HEK293T (cell line): ENCODE data around the gene ABTB1.

Experiments used
- CTCF ChIA-PET: fragments of 350-600 bp; formaldehyde crosslinking; extraction: SDS; loops from one replicate; lab custom pipeline; 2021; ENCODE audit warnings: antibody characterized with exemption, inconsistent platforms; lab: Yijun Ruan, JAX
- POLR2A ChIA-PET: fragments of 350-600 bp; formaldehyde crosslinking; extraction: SDS; loops from one replicate; lab custom pipeline; 2020; ENCODE audit warnings: antibody characterized with exemption, inconsistent platforms; lab: Yijun Ruan, JAX
- DNase-seq: peaks from one replicate; pipeline ENCODE4 v3.0.0; 2012; ENCODE audit warnings: mixed read lengths; ENCODE audit errors: extremely low spot score
- ARNT ChIP-seq: fragments of 450-650 bp; IDR thresholded peaks from 2 replicates; pipeline ENCODE4 v1.6.1; 2017; ENCODE audit warnings: mild to moderate bottlenecking
- BHLHE40 ChIP-seq: fragments of 450-650 bp; IDR thresholded peaks from 2 replicates; pipeline ENCODE4 v1.6.1; 2016; ENCODE audit warnings: mild to moderate bottlenecking, moderate library complexity, borderline replicate concordance
- CTBP1 ChIP-seq: fragments of 450-650 bp; IDR thresholded peaks from 2 replicates; pipeline ENCODE4 v1.6.1; 2016; ENCODE audit warnings: borderline replicate concordance
- ELF4 ChIP-seq: fragments of 450-650 bp; IDR thresholded peaks from 2 replicates; pipeline ENCODE4 v1.6.1; 2017; ENCODE audit warnings: antibody characterized with exemption
- FOXA1 ChIP-seq: fragments of 450-650 bp; IDR thresholded peaks from 2 replicates; pipeline ENCODE4 v1.6.1; 2016; ENCODE audit warnings: mild to moderate bottlenecking
- FOXK2 ChIP-seq: fragments of 450-650 bp; IDR thresholded peaks from 2 replicates; pipeline ENCODE4 v1.6.1; 2016; ENCODE audit warnings: mild to moderate bottlenecking
- FOXM1 ChIP-seq: fragments of 450-650 bp; IDR thresholded peaks from 2 replicates; pipeline ENCODE4 v1.6.1; 2017; ENCODE audit warnings: mild to moderate bottlenecking, borderline replicate concordance
- HDGF ChIP-seq: fragments of 450-650 bp; IDR thresholded peaks from 2 replicates; pipeline ENCODE4 v1.6.1; 2017; ENCODE audit warnings: antibody characterized with exemption, borderline replicate concordance
- L3MBTL2 ChIP-seq: fragments of 450-650 bp; conservative IDR thresholded peaks from 2 replicates; pipeline ENCODE4 v1.6.1; 2016; ENCODE audit warnings: mild to moderate bottlenecking
- LEF1 ChIP-seq: fragments of 450-650 bp; IDR thresholded peaks from 2 replicates; pipeline ENCODE4 v1.6.1; 2017; ENCODE audit warnings: mild to moderate bottlenecking, borderline replicate concordance
- NFRKB ChIP-seq: fragments of 450-650 bp; IDR thresholded peaks from 2 replicates; pipeline ENCODE4 v1.6.1; 2016; ENCODE audit warnings: mild to moderate bottlenecking, moderate library complexity
- PKNOX1 ChIP-seq: fragments of 450-650 bp; IDR thresholded peaks from 2 replicates; pipeline ENCODE4 v1.6.1; 2016
- SP1 ChIP-seq: fragments of 450-650 bp; IDR thresholded peaks from 2 replicates; pipeline ENCODE4 v1.6.1; 2017
- SUZ12 ChIP-seq: fragments of 450-650 bp; IDR thresholded peaks from 2 replicates; pipeline ENCODE4 v1.6.1; 2016; ENCODE audit warnings: mild to moderate bottlenecking
- TARDBP ChIP-seq: fragments of 450-650 bp; IDR thresholded peaks from 2 replicates; pipeline ENCODE4 v1.6.1; 2016
- ZNF384 ChIP-seq: fragments of 450-650 bp; IDR thresholded peaks from 2 replicates; pipeline ENCODE4 v1.6.1; 2016

The ABTB1 gene

GRCh38 chr3:127709320-127710060, 36.7 kb downstream of the ABTB1 start:
- POLR2A ChIA-PET, result no interaction called here
- no peak for DNase-seq
- CTCF ChIA-PET, result no interaction called here
- TF ChIP-seq ARNT (no peak), BHLHE40 (no peak), CTBP1 (no peak), FOXK2 (no peak), FOXM1 (no peak), PKNOX1 (no peak), NFRKB (no peak), L3MBTL2 (no peak), LEF1 (no peak), HDGF (no peak), SUZ12 (no peak), FOXA1 (no peak), SP1 (no peak), ZNF384 (no peak), TARDBP (no peak), ELF4 (no peak)

- ChIA-PET POLR2A (no interaction called here), CTCF (no interaction called here)
- no peak for DNase-seq
- no peak for TF ChIP-seq ZNF384
- no peak for TF ChIP-seq SP1
- TF ChIP-seq ELF4, result no peak
- no peak for TF ChIP-seq FOXM1
- no peak for TF ChIP-seq FOXA1
- no peak for TF ChIP-seq L3MBTL2
Observed at GRCh38 chr3:127710155-127710941, 37.6 kb downstream of the ABTB1 start.

GRCh38 chr3:127711021-127711695, 38.4 kb downstream of the ABTB1 start:
- DNase-seq, result no peak
- CTCF ChIA-PET, result no interaction called here
- TF ChIP-seq ARNT (no peak), TARDBP (no peak), FOXM1 (no peak), NFRKB (no peak), LEF1 (no peak), SP1 (no peak), SUZ12 (no peak)
- POLR2A ChIA-PET, result interaction anchor here (0.8 kb wide), 1 partner anchor 14 kb away, joined by 3 read pairs; no protein-coding TSS in a partner anchor

GRCh38 chr3:127711896-127712295, 39.1 kb downstream of the ABTB1 start:
- ChIA-PET POLR2A (no interaction called here), CTCF (no interaction called here)
- TF ChIP-seq PKNOX1 (no peak), FOXM1 (no peak), FOXK2 (no peak), FOXA1 (no peak), NFRKB (no peak), TARDBP (no peak), ZNF384 (no peak), HDGF (no peak), ELF4 (no peak)
- DNase-seq, result no peak

- no peak for DNase-seq
- TF ChIP-seq ZNF384 (no peak), L3MBTL2 (no peak), LEF1 (no peak), FOXK2 (no peak), TARDBP (no peak), ELF4 (no peak), SUZ12 (no peak), SP1 (no peak), NFRKB (no peak), BHLHE40 (no peak), HDGF (no peak), CTBP1 (no peak), ARNT (no peak), FOXM1 (no peak)
- POLR2A ChIA-PET, result no interaction called here
- CTCF ChIA-PET, result interaction anchor here (0.7 kb wide), 1 partner anchor 212 kb away, joined by 3 read pairs; no protein-coding TSS in a partner anchor
Observed at GRCh38 chr3:127712461-127712860, 39.7 kb downstream of the ABTB1 start.
